IMR-90 (cell line): Measurements from ENCODE around the gene MRPS15. TPM values are rescaled to one million over a fixed set of nuclear protein-coding genes. Genes with fewer than 3 reads are reported as not detected.

Source experiments
- ATAC-seq: fragments of 200-7000 bp; cut with Tn5 transposase; 2 replicates; pipeline ENCODE4 v1.9.1; 2020; ENCODE audit warnings: low read depth, mild to moderate bottlenecking, moderate library complexity
- BruUV-seq: library from RNA; stranded (reverse); fragments of 400-500 nt; replicated peaks from 2 replicates; lab custom pipeline; 2021; lab: Mats Ljungman, UMichigan
- CTCF ChIA-PET: fragments of 300-600 bp; formaldehyde crosslinking; extraction: SDS; loops from one replicate; lab custom pipeline; 2021; ENCODE audit warnings: antibody characterized with exemption; lab: Yijun Ruan, JAX
- POLR2A ChIA-PET: fragments of 300-600 bp; sonication (Branson Sonifier 250); formaldehyde crosslinking; loops from one replicate; lab custom pipeline; 2022; ENCODE audit warnings: antibody characterized with exemption; ENCODE audit not compliant: unreplicated experiment; lab: Charles Lee
- DNase-seq: peaks from one replicate; pipeline ENCODE4 v3.0.0; 2013
- H2AFZ ChIP-seq: replicated peaks from 2 replicates; pipeline ENCODE3; 2013; ENCODE audit warnings: low read length, mild to moderate bottlenecking; ENCODE audit not compliant: poor library complexity
- H2AK5ac ChIP-seq: 2 replicates; pipeline ENCODE4 v1.6.1; 2013; ENCODE audit warnings: low read depth, low read length, inconsistent platforms
- H2AK9ac ChIP-seq: replicated peaks from 2 replicates; pipeline ENCODE3; 2013; ENCODE audit warnings: mild to moderate bottlenecking, low read depth, low read length, moderate library complexity; ENCODE audit not compliant: poor library complexity
- H2BK120ac ChIP-seq: 2 replicates; pipeline ENCODE4 v1.6.1; 2013; ENCODE audit warnings: low read depth, low read length, inconsistent platforms
- H2BK15ac ChIP-seq: 3 replicates; pipeline ENCODE4 v1.6.1; 2013; ENCODE audit warnings: low read depth, low read length, inconsistent platforms
- H2BK20ac ChIP-seq: 2 replicates; pipeline ENCODE4 v1.6.1; 2013; ENCODE audit warnings: low read depth, mild to moderate bottlenecking, inconsistent platforms, low read length, moderate library complexity
- H2BK5ac ChIP-seq: 2 replicates; pipeline ENCODE4 v1.6.1; 2013; ENCODE audit warnings: mild to moderate bottlenecking, low read depth, low read length, inconsistent platforms; ENCODE audit not compliant: poor library complexity, severe bottlenecking
- H3K14ac ChIP-seq: replicated peaks from 2 replicates; pipeline ENCODE4 v1.6.1; 2013; ENCODE audit warnings: low read depth, low read length, inconsistent platforms
- H3K18ac ChIP-seq: 2 replicates; pipeline ENCODE4 v1.6.1; 2013; ENCODE audit warnings: low read depth, low read length, control low read depth
- H3K23ac ChIP-seq: 2 replicates; pipeline ENCODE4 v1.6.1; 2013; ENCODE audit warnings: low read depth, low read length, inconsistent platforms
- H3K27ac ChIP-seq: 2 replicates; pipeline ENCODE4 v1.5.1; 2013; ENCODE audit warnings: mild to moderate bottlenecking, control low read depth, low read length; ENCODE audit not compliant: insufficient read depth
- H3K27me3 ChIP-seq: 2 replicates; pipeline ENCODE4 v1.6.1; 2013; ENCODE audit warnings: low read length; ENCODE audit not compliant: control insufficient read depth, insufficient read depth
- H3K36me3 ChIP-seq: 2 replicates; pipeline ENCODE4 v1.6.1; 2013; ENCODE audit warnings: low read length, mixed read lengths; ENCODE audit not compliant: control insufficient read depth, insufficient read depth
- H3K4ac ChIP-seq: 2 replicates; pipeline ENCODE4 v1.6.1; 2013; ENCODE audit warnings: low read depth, low read length, inconsistent platforms
- H3K4me1 ChIP-seq: 2 replicates; pipeline ENCODE4 v1.6.1; 2013; ENCODE audit warnings: low read length, mixed read lengths; ENCODE audit not compliant: control insufficient read depth, insufficient read depth
- H3K4me2 ChIP-seq: 2 replicates; pipeline ENCODE4 v1.6.1; 2013; ENCODE audit warnings: low read depth, mild to moderate bottlenecking, control low read depth, low read length, moderate library complexity
- H3K4me3 ChIP-seq: 2 replicates; pipeline ENCODE4 v1.5.1; 2013; ENCODE audit warnings: low read depth, mild to moderate bottlenecking, control low read depth, low read length, moderate library complexity; ENCODE audit not compliant: insufficient read depth
- H3K56ac ChIP-seq: 2 replicates; pipeline ENCODE4 v1.6.1; 2013; ENCODE audit warnings: low read length, inconsistent platforms; ENCODE audit not compliant: insufficient read depth; ENCODE audit errors: extremely low read depth
- H3K79me1 ChIP-seq, 2 experiments: 2 replicates each; pipeline ENCODE4 v1.6.1; 2013; ENCODE audit warnings: low read length in 2 of 2, inconsistent platforms in 1 of 2, low read depth in 1 of 2
- H3K9ac ChIP-seq: 2 replicates; pipeline ENCODE4 v1.6.1; 2013; ENCODE audit warnings: low read depth, low read length, control low read depth
- H3K9me1 ChIP-seq: 2 replicates; pipeline ENCODE4 v1.6.1; 2013; ENCODE audit warnings: low read length, inconsistent platforms; ENCODE audit not compliant: insufficient read depth
- H3K9me3 ChIP-seq: 2 replicates; pipeline ENCODE4 v1.6.1; 2013; ENCODE audit warnings: low read length; ENCODE audit not compliant: control insufficient read depth, insufficient read depth
- H4K20me1 ChIP-seq: 2 replicates; pipeline ENCODE4 v1.6.1; 2013; ENCODE audit warnings: low read length, inconsistent platforms; ENCODE audit not compliant: insufficient read depth
- H4K5ac ChIP-seq: 2 replicates; pipeline ENCODE4 v1.6.1; 2013; ENCODE audit warnings: mild to moderate bottlenecking, low read depth, low read length, control low read depth
- H4K8ac ChIP-seq, 2 experiments: 2 replicates each; pipeline ENCODE4 v1.6.1; 2013; ENCODE audit warnings: low read depth in 2 of 2, low read length in 2 of 2, control low read depth in 1 of 2, inconsistent platforms in 1 of 2
- H4K91ac ChIP-seq: 2 replicates; pipeline ENCODE4 v1.6.1; 2013; ENCODE audit warnings: low read depth, low read length, inconsistent platforms; ENCODE audit not compliant: insufficient read depth
- CEBPB ChIP-seq: IDR thresholded peaks from 2 replicates; pipeline ENCODE4 v1.6.1; 2012; ENCODE audit warnings: low read depth, low read length, improper control_type of control experiment
- MAFK ChIP-seq: IDR thresholded peaks from 2 replicates; pipeline ENCODE4 v1.6.1; 2012; ENCODE audit warnings: low read depth, low read length, improper control_type of control experiment
- MAZ ChIP-seq: IDR thresholded peaks from 2 replicates; pipeline ENCODE4 v1.6.1; 2012; ENCODE audit warnings: low read depth, mild to moderate bottlenecking, low read length, improper control_type of control experiment, moderate library complexity, borderline replicate concordance
- MXI1 ChIP-seq: IDR thresholded peaks from 2 replicates; pipeline ENCODE4 v1.6.1; 2012; ENCODE audit warnings: low read depth, mild to moderate bottlenecking, low read length, moderate library complexity, borderline replicate concordance
- RAD21 ChIP-seq: IDR thresholded peaks from 2 replicates; pipeline ENCODE4 v1.6.1; 2012; ENCODE audit warnings: low read length, improper control_type of control experiment
- SMC3 ChIP-seq: fragments of 150-350 bp; IDR thresholded peaks from 2 replicates; pipeline ENCODE4 v1.6.1; 2016; ENCODE audit warnings: low read depth, mild to moderate bottlenecking, antibody characterized with exemption, low read length, moderate library complexity
- WGBS, 2 experiments: methylation state at CpG; one replicate each; pipeline versions ENCODE4 v1.1.5 to v1.1.7; 2013; ENCODE audit warnings: missing lambda C conversion rate in 2 of 2; ENCODE audit not compliant: insufficient read length in 1 of 2; ENCODE audit errors: extremely low coverage in 2 of 2; 5-methylcytosine and 5-hydroxymethylcytosine counted together
- dilution Hi-C: fragments of 300-500 bp; cut with HindIII; formaldehyde crosslinking; loops from one replicate; pipeline ENCODE4 v1.14.3; 2018; ENCODE audit warnings: low sequenced_read_pairs; ENCODE audit not compliant: unreplicated experiment
- in situ Hi-C: fragments of 300-500 bp; cut with MboI; formaldehyde crosslinking; loops from 3 replicates; pipeline ENCODE4 v1.14.3; 2019; ENCODE audit warnings: low sequenced_read_pairs, inconsistent platforms, mixed read lengths
- intact Hi-C: fragments of 100-400 bp; cut with micrococcal nuclease; formaldehyde crosslinking; loops from 2 replicates; pipeline ENCODE4 v1.10.0; 2022
- polyA plus RNA-seq, 3 experiments: library from polyadenylated mRNA; depleted of rRNA; stranded (reverse); fragments of >200 nt; gene quantifications; 2 replicates each; pipeline ENCODE4 v1.2.3, GENCODE V29; 2012; ENCODE audit warnings: low replicate concordance in 1 of 3
- total RNA-seq: library from RNA; depleted of rRNA; stranded (reverse); fragments of >200 nt; gene quantifications from 2 replicates; pipeline ENCODE4 v1.2.3, GENCODE V29; 2012
- TF ChIP-seq, protein P1 (sequence below): fragments of 150-350 bp; IDR thresholded peaks from 2 replicates; pipeline ENCODE4 v1.6.1; 2016; ENCODE audit warnings: low read depth, mild to moderate bottlenecking, low read length, moderate library complexity, borderline replicate concordance
- TF ChIP-seq, protein P2 (sequence below): conservative IDR thresholded peaks from 2 replicates; pipeline ENCODE4 v1.5.1; 2012; ENCODE audit warnings: mild to moderate bottlenecking, low read depth, low read length, improper control_type of control experiment

MRPS15 gene
- total and polyA plus RNA-seq, 2 of the 4 experiments (the other 2 are of a cell fraction), result 46.1 to 77.9 TPM

DNA sequence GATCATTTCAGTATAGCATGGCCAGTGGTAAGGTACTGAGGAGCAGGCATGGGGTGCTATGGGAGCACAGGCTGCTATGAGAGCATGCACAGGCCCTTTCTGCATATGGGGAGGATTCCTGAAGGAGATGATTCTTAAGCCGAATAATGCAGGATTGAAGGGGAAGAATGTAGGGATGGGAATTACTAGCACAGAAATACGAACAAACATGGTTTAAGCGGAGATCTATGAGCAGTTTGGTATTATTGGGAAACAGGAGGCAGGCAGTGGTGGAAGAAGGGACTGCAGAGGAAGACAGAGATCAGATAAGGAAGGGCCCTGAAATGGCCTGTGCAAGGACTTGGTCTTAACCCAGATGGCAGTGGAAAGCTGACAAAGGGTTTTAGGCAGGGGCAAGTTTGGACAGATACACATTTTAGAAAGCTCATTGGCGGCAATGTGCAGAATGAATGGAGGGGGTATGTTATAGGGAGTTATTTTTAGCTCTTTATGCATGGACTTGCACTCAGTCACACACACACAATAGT lies 15.6 kb downstream of the MRPS15 start:
- DNase-seq (no peak), ATAC-seq (no peak)
- Histone ChIP-seq H2AFZ (no peak overlapping the region), H3K27ac (no peak overlapping the region), H3K9ac (no peak overlapping the region), H3K14ac (no peak overlapping the region), H4K8ac (no peak overlapping the region), H3K4ac (no peak overlapping the region), H3K36me3 (no peaks in the 10 kb centered on the region), H2AK5ac (no peak overlapping the region), H4K5ac (no peak overlapping the region), H2BK15ac (no peak overlapping the region), H3K4me2 (no peak overlapping the region), H3K27me3 (no peaks in the 10 kb centered on the region), H3K4me1 (peaks cover 2% of the 10 kb centered on the region; the same call in 1 of the 2 replicates), H2BK5ac (no peak overlapping the region), H3K4me3 (no peak overlapping the region), H3K56ac (no peak overlapping the region; the same call in 1 of the 2 replicates), H3K9me1 (no peaks in the 10 kb centered on the region), H3K79me1 (peaks cover 0 to 11% of the 10 kb centered on the region in 2 experiments; a peak in 2 of 4 replicates), H3K18ac (no peak overlapping the region), H3K9me3 (no peaks in the 10 kb centered on the region), H2BK120ac (no peak overlapping the region), H2BK20ac (no peak overlapping the region), H2AK9ac (no peak overlapping the region), H3K23ac (no peak overlapping the region), H4K91ac (no peak overlapping the region), H4K20me1 (no peaks in the 10 kb centered on the region)
- 87% methylated on average over 3 of the region's 4 CpGs; no CpG with 5 or more reads in 1 of the 2 experiments for WGBS, 2 experiments
- in situ Hi-C loops, result no loop called here
- dilution Hi-C loops, result no loop called here
- BruUV-seq, result TSS peak; percentile 18
- ChIA-PET POLR2A (no interaction called here), CTCF (interaction anchor here (0.8 to 2.0 kb wide), 2 partner anchors 8 to 19 kb away, joined by 4 read pairs; no protein-coding TSS in a partner anchor)
- intact Hi-C loops, result no loop called here
- TF ChIP-seq, protein P1, sequence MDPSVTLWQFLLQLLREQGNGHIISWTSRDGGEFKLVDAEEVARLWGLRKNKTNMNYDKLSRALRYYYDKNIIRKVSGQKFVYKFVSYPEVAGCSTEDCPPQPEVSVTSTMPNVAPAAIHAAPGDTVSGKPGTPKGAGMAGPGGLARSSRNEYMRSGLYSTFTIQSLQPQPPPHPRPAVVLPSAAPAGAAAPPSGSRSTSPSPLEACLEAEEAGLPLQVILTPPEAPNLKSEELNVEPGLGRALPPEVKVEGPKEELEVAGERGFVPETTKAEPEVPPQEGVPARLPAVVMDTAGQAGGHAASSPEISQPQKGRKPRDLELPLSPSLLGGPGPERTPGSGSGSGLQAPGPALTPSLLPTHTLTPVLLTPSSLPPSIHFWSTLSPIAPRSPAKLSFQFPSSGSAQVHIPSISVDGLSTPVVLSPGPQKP, result no peak
- TF ChIP-seq CEBPB, result no peak
- TF ChIP-seq, protein P2, sequence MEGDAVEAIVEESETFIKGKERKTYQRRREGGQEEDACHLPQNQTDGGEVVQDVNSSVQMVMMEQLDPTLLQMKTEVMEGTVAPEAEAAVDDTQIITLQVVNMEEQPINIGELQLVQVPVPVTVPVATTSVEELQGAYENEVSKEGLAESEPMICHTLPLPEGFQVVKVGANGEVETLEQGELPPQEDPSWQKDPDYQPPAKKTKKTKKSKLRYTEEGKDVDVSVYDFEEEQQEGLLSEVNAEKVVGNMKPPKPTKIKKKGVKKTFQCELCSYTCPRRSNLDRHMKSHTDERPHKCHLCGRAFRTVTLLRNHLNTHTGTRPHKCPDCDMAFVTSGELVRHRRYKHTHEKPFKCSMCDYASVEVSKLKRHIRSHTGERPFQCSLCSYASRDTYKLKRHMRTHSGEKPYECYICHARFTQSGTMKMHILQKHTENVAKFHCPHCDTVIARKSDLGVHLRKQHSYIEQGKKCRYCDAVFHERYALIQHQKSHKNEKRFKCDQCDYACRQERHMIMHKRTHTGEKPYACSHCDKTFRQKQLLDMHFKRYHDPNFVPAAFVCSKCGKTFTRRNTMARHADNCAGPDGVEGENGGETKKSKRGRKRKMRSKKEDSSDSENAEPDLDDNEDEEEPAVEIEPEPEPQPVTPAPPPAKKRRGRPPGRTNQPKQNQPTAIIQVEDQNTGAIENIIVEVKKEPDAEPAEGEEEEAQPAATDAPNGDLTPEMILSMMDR, result no peak
- no peak for TF ChIP-seq RAD21
- TF ChIP-seq SMC3, result no peak
- TF ChIP-seq MAFK, result no peak
- TF ChIP-seq MAZ, result no peak
- no peak for TF ChIP-seq MXI1
